Suppressor macrophage treated with lipopolysaccharide for 4 hours (primary cell): ENCODE data around the gene AGAP3.

Experiments
- DNase-seq: peaks from one replicate; pipeline ENCODE4 v3.0.0-alpha.2; 2020

The AGAP3 gene

GRCh38 chr7:151192002-151192539, 105.8 kb downstream of the AGAP3 start:
- no peak for DNase-seq

- DNase-seq = no peak
These were observed 107.1 kb downstream of the AGAP3 start for GRCh38 chr7:151193203-151193978.
